ENCODE measurements around the gene ACSL3.
"Not testable (repeated sequence)": the region's sequence is repeated elsewhere in the genome, so short reads cannot be mapped to it uniquely, and the experiment has no call there.

Gene ACSL3

DNA sequence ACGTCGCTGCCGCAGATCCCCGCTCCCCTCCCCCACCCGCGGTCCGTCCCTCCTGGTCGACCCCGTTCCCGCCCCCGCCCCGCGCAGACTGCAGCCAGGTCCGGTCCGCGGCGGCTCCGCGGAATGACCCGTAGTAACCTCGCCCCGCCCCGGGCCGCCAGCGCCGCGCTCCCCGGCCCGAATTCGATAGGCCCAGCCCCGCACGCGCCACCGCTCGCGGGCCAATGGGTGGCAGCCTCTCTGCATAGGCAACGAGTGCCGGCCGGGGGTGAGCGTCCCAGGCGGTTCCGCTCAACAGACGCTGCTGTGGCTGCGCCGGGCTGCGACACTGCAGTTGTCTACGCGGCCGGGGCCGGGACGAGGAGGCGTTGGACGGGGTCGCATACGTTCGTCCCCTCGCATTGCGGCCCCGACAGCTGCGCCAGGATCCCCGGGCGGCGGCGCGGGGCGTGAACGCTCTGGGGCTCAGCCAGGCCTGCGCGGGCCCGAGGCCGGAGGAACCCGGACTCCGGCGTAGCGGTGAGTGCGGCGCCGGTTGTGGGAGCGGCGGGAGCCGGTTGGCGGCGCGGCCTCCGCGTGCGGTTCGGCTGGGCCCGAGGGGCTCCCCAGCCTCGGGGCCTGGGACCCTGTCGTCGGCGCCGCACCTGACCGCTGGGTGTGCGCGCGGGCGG, at the start of gene ACSL3:
TSS of gene ACSL3 (plus strand) at position 297 of the 671 bp plus-strand sequence. CDS start 47,737 bp downstream, outside the sequence.
- DNase-seq (ENCODE audit: low read depth): peak; percentile 86

DNA sequence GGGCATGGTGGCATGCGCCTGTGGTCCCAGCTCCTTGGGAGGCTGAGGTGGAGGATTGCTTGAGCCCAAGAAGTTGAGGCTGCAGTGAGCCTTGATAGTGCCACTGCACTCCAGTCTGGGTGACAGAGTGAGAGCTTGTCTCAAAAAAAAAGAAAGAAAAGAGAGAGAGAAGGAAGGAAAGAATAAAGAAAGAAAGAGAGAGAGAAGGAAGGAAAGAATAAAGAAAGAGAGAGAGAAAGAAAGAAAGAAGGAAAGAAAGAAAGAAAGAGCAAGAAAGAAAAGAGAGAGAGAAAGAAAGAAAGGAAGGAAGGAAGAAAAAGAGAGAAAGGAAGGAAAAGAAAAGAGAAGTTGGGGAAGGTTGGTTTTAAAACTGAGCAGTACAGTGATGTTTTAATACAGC, 49.0 kb upstream of the ACSL3 start:
- DNase-seq (ENCODE audit: low read depth): no peak

DNA sequence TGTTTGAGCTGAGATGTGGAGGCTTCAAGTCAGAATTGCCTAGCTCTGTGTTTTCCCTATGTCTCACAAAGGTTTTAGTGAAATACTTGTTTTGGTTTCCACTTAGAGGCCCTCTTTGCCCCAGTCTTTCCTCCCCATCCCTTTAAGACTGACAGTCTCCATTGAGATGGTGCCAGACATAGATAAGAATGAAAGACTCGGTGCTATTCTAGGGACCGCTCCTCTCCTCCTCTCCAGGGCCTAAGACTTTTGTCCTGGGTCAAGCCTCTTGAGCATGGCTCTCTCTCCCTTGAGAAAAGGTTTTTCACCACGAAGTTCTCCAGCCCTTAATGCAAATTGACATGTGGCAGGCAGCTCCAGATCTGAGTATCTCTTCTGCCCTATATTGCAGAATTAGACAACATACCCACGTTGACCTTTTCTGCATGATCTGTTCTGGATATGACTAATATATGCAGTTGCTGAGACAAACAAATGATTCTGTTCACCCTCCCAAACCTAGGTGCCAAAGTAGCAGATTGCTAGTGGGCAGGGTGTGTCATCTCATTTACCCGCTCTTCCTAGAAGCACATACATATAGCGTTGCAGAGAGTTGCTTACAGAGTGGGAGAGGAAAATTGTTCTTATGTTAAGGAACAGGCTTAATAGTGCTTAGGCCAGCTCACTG, 47.5 kb upstream of the ACSL3 start:
- no peak for DNase-seq (ENCODE audit: low read depth)

DNA sequence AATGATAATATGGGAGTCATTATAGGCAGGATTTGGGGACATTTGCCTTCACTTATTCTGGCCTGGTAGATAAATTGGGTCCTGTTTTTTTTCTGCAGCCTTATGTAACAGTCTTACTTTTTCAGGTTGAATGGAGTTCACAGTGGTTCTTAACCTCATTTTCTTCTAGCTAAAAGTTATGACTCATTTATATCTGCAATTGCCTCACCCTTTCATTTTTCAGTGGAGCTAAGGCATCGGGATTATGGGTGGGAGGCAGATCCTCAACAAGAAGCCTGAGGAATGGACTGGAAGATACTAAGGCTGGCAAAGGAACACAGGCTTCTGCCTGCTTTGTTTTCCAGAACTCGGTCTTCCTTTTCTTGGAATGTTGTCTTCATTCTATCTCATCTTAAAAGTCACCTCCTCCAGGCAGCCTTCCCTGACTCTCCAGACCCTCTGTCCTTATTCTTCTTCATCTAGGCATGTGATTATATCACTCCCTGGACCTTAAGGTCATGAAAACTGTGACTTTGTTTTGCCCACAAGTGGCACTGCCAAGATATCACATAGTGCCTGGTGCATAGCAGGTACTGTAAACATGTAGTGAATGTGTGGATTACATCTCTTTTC, 41.0 kb upstream of the ACSL3 start:
- peak; percentile 48 for DNase-seq (ENCODE audit: low read depth)

DNA sequence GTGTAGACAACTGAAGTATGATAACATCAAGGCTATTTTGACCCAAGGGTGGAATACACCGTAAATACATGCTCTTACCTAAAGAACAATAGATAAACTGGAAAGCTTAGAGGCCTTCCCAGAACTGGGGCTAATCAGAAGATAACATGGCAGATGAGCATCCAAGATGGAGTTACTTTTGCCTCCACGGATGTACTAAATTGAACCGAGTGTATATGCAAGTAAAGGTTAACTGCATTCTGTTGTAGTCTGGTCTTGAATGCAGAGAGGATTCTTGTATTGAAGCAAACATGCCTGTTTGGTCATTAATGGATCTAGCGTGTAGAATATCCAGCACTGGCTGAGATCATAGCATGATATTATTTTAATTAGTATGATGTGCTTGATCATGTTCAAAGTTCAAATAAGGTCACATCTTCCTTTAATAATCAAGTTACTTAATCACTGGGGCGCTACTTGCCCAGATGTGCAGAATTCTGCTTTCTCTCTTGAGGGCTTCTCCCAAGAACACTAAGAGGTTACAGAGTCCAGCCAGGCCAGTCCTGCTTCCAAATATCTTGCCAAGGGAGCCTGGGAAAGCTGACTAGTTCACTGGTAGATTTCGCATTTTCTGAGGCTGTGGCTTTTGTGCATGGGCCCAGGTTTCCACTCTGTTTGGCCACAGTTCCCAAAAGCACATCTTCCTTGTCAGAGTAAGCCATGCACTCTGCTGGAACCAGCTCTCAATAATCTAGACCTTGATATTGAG, 37.5 kb upstream of the ACSL3 start:
- no peak for DNase-seq (ENCODE audit: low read depth)

DNA sequence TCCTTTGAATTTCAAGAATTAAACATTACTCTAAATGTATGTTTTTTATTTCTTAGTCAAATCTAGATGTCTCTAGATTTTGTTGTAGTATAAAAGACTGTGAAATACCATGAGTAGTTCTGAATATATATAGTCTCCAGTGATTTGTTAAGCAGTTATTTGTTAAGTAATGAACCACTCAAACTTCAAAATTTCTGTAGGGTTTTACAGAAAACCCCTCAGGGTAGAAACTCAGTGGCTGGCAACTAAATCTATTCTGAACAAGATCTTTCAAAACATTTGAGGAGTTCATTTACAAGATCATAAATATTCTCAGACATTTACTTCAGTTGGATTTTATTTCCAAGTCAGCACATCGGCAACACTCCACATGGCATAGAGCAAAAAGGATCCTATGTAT, 35.8 kb upstream of the ACSL3 start:
- DNase-seq (ENCODE audit: low read depth): no peak

DNA sequence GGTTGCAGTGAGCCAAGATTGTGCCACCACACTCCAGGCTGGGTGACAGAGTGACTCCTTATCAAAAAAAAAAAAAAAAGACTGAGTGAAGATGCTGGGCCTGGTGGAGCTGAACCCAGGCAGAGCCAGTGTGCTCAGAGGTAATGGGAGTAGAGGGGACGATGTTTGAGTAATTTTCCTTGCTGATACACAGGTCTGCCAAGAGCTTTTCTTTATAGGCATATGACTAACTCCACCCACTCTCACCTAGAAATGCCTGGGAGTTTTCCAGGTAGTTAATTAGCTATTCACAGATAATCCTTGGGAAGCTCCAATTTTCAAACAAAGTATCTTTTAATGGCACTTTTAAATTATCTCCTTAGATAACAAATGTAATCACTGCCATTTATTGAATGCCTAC, 33.4 kb upstream of the ACSL3 start:
- no peak for DNase-seq (ENCODE audit: low read depth)

DNA sequence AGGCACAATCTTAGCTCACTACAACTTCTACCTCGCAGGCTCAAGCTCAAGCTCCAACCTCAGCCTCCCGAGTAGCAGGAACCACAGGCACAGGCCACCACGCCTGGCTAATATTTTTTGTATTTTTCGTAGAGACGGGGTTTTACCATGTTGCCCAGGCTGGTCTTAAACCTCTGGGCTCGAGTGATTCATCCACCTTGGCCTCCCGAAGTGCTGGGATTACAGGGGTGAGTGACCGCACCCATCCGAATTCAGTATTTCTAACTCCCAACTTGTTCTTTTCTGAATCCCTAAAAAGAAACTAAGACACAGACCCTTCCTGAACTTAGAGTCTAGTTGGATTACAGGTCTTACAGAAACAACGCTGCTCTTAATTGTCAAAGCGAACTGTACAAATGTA, 32.3 kb upstream of the ACSL3 start:
- DNase-seq (ENCODE audit: low read depth): no peak

DNA sequence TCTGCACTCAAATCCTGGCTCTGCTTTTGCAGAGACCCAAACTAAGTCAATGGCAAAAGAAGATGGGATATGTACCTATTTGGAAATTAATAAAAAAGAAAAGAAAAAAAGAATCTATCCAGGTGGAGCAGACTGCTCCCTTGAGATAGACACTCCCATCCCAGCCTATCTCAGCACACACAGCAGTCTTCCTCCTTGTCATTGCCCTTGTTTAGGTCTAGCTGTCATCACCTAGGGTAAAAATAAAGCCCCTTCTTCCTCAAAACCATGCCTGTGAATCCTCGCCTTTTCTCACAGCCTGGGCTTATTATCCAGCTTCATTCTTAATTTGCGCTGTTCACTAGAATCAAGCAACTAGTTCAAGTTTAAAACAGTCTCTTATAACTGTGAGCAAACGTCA, 30.7 kb upstream of the ACSL3 start:
- DNase-seq (ENCODE audit: low read depth): no peak

DNA sequence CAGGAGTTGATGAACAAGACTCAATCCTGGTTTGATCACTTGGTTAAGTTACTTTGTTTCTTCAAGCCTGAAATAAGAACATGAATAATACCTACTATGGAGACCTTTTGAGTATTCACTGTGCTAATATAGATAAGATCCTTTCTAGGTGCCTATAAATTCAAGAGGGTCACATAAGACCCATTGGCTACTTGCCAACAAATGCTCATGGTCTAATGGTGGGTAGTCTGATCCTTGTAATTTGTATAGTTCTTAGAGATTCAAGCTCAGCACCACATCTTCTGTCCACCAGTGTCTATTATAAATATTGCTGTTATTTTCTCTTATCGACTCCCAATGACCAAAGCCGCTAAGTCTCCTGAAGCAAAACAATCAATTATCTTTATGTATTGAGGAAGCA, 27.4 kb upstream of the ACSL3 start:
- DNase-seq (ENCODE audit: low read depth): no peak

DNA sequence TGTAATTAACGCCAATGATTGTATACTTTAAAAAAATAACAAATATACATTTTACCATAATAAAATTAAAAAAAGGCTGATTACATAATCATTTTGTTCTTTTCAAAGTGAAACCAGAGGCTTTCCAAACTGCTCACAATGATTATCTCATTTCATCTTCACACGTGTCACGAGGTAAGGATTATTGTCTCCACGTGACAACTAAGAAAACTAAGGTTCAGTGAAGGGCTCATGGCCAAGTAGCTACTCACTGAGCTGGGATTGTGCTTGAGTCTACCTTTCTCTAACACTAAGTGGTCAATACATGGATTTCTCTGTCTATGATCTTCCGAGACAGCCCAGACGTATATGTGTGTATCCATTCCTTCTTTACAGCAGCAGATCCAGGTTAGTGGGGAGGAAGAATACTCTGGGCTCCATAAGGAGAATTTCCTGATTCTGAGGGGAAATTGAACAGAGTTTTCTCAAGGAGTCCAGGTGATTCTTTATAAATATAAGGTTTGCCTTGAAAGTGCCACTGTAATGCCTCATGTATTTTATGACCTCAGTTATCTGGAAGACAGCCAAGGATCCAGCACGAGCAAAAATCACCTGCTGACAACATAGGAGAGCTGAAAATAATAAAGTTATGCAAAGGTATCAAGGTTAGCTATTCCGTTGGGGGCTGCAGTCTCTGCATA, 25.6 kb upstream of the ACSL3 start:
- DNase-seq (ENCODE audit: low read depth): no peak

DNA sequence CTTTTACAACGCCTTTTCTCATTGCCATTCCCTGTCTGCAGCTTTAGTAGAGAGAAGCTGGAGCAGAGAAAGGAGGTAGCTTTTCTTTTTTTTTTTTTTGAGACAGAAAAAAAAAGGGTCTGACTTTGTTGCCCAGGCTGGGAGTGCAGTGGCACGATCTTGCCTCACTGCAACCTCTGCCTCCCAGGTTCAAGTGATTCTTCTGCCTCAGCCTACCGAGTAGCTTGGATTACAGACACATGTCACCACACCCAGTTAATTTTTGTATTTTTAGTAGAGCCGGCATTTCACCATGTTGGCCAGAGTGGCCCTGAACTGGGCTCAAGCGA, 25.0 kb upstream of the ACSL3 start:
- no peak for DNase-seq (ENCODE audit: low read depth)

DNA sequence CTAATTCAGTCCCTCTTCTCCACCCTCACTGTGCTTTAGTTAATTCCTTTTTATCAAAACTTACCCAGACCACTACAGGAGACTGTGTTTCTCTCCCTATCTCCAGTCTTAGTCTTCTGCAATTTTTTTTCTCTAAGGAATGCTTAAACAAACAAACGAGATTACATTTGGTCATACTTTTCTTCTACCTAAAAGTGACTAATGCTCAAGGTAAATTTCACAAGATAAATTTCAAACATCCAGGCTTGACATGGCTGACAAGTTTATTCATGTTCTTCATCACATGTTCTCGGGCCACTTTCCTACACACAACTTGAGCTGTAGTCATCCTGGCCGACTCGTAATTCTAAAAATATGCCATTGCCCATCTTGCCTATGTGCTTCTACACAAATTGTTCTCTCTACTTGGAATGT, 23.2 kb upstream of the ACSL3 start:
- DNase-seq (ENCODE audit: low read depth): no peak

DNA sequence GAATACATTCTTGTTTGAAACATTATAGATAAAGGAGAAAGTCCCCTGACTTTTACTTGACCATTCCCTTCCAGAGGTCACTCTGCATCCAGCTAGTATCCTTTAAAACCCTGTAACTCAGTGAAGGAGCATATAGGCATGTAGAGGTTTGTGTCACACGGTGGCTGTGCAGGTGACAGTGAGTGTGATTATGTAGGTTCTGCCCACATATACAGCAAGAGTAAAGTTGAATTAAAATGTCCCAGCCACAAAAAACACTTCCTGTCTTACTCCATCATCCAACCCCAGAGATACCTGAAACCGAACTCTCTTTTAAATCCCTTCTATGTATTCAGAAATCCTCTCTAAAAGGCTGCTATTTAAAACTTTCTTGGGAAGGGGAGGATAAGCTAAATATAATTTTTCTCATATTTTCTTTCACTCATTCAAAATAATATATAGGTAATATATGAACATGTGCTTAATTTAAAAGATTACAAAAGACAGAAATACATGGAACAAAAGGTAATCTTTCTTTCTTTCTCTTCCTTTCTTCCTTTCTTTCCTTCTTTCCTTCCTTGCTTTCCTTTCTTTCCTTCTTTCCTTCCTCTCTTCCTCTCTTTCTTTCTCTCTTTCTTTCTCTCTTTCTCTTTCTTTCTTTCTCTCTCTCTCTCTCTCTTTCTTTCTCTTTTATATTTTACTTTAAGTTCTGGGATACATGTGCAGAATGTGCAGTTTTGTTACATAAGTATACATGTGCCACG, 20.6 kb upstream of the ACSL3 start:
- DNase-seq (ENCODE audit: low read depth): no peak

DNA sequence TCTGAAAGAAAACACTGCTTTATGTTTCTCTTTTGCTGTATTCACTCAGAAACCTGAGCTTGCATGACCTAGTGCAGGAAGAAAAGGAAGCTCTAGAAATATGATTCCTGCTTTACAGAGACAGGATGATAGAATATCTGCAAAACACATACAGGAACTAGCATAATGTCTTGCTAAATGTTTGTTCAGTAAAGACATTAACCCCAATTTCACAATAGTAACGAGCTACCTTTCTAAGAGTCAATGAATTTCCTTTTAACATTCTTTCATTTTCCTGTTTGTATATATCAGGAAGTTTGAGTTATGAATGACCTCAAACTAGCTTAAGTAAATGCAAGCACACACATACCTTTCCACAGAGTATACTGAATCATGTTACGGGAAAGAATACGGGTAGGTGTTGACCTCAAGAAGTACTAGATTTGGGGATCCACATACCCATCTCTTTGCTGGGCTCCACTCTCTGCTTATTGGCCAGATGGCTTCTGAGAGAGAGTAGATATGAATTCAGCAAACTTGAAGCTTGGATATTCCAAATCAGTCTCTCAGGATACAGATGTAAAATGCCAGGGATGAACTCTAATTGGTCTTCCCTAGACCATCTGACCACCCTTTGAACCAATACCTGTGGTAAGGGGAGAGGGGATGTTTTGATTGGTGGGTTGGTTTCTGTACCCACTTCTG, 18.2 kb upstream of the ACSL3 start:
- no peak for DNase-seq (ENCODE audit: low read depth)

DNA sequence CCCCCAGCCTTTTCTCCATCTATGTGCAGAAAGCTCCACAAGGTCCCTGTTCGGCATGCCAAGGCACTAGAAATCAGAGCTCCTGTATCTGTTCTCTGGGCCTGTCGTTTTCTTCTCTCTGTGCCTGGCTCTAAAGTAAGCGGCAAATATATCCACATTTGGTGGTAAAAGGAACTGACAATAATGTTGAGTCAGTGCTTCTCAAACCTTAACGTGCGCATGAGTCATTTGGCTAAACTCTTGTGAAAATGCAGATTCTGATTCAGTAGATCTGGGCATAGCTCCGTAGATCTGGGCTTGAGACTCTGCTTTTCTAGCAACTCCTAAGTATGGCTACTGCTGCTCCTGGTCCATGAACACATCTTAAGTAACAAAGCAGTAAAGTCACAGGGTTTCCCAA, 16.5 kb upstream of the ACSL3 start:
- DNase-seq (ENCODE audit: low read depth): peak; percentile 93

DNA sequence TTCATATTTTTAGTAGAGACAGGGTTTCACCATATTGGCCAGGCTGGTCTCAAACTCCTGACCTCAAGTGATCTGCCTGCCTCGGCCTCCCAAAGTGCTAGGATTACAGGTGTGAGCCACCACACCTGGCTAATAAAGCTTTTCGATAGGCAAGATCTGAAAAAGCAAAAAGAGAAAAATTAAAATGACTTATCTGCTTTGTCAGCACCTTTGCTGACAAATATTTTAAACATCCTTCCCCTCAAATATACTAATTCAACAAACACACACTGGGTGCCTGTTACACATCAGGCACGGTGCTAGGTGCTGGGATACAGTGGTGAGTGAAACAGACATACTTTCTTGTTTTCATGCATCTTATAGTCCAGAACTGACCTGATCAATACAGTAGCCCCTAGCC, 15.5 kb upstream of the ACSL3 start:
- not testable (repeated sequence) for DNase-seq (ENCODE audit: low read depth)

DNA sequence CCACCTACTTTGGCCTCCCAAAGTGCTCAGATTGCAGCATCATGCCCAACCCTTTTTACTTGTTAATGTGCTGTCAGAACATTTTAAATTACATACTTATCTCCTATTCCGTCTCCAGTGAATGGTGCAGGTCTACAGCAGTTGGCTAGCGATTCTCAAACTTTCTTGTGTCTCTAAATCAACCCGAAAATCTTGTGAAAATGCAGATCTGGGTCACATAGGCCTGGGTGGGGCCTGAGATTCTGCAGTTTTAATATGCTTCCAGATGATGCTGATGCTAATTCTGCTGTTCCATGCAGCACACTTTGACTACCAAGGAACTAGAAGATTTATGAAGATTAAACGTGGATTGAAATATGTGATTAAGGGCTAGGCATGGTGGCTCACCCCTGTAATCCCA, 14.8 kb upstream of the ACSL3 start:
- no peak for DNase-seq (ENCODE audit: low read depth)

DNA sequence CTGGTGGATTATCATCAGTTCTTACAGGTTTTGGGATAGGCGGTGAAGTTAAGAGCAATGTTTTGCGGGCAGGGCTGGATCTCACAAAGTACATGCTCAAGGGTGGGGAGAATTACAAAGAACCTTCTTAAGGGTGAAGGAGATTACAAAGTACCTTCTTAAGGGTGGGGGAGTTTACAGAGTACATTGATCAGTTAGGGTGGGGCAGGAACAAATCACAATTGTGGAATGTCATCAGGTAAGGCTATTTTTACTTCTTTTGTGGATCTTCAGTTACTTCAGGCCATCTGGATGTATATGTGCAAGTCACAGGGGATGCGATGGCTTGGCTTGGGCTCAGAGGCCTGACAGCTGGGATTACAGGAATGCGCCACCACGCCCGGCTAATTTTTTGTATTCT, 12.8 kb upstream of the ACSL3 start:
- not testable (repeated sequence) for DNase-seq (ENCODE audit: low read depth)

DNA sequence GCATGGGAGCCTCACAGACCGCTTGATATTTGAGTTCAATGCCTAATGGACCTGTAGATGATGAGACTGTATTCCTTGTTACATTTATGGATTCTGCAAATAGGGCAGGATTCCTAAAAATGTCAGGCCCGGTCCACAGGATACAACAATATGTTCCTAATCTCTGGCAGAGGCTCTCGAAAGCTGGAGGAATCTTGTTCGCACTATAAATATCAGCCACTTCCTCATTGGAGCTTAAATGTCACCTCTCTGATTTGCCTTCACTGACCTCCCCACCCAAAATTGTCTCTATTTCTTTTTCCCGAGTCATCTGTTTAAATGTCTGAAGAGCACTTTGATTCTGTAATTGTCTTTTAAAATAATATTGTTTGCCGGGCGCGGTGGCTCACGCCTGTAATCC, 12.0 kb upstream of the ACSL3 start:
- DNase-seq (ENCODE audit: low read depth): no peak

DNA sequence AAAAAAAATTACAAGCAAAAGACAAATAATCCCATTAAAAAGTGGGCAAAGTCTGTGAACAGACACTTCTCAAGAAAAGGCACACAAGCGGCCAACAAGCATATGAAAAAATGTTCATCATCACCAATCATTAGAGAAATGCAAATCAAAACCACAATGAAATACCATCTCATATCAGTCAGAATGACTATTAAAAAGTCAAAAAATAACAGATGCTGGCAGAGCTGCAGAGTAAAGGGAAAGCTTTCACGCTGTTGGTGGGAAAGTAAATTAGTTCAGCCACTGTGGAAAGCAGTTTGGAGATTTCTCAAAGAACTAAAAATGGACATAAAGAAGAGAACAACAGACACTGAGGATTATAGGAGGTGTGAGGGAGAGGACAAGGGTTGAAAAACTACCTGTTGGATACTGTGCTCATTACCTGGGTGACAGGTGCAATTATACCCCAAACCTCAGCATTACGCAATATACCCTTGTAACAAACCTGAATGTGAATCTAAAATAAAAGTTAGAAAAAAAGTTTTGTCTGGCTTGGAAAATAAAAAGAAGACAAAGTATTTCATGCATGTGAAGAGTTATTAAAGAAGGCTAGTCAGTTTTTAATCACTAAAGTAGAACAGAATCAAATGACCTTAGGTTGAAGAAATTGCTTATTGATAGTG, 8.7 kb upstream of the ACSL3 start:
- DNase-seq (ENCODE audit: low read depth): no peak

Measured in stromal cell of bone marrow (primary cell).